ENCODE data around the gene EIF4E1B. TPM values are rescaled to one million over a fixed set of nuclear protein-coding genes. Genes with fewer than 3 reads are reported as not detected.
A peak's percentile ranks its signal among the peaks of the same experiment; 100 is the strongest.
"Not testable (repeated sequence)": the region's sequence is repeated elsewhere in the genome, so short reads cannot be mapped to it uniquely, and the experiment has no call there.

The EIF4E1B gene
- total and polyA plus RNA-seq, 3 experiments from 2014 or later: not detected

GRCh38 chr5:176597417-176598389 is 32.8 kb upstream of the EIF4E1B start:
- peaks cover 3 to 9% (median 6%) of the 10 kb centered on the region in 3 donors for H3K4me1 Mint-ChIP-seq
- ChIA-PET POLR2A (interaction anchor here (0.5 to 1.8 kb wide), 2 partner anchors 182 to 246 kb away, joined by 7 to 10 read pairs; partner anchors contain the start of gene CLTB), CTCF (interaction anchor here (0.8 to 2.7 kb wide), 9 partner anchors 11 to 182 kb away, joined by 3 to 24 read pairs (median 7); partner anchors contain the start of gene CLTB)

DNA sequence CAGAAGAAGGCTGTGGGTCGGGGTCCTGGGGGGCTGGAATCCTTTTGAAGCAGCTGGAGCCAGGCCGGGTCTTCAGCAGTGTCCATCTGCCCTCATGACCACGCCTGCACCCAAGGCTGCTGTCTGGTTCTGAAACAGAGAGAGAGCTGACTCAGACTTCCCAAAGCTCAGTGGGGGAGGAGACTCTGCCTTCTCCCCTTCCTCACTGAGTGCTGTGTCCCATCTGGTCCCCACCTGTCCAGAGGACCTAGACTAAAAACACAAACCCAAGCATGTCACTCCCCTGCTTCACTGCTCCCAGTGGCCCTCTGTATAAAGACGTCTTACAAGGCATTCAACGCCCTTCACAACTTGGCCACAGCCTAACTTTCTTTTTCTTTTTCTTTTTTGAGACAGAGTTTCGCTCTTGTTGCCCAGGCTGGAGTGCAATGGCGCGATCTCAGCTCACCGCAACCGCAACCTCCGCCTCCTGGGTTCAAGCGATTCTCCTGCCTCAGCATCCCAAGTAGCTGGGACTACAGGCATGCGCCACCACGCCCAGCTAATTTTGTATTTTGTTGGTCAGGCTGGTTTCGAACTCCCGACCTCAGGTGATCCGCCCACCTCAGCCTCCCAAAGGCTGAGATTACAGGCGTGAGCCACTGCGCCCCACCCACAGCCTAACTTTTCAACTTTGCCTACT is 30.6 kb upstream of the EIF4E1B start:
- H3K9me3 ChIP-seq (ENCODE audit: low read length); H3K27me3 Mint-ChIP-seq; H3K36me3 ChIP-seq (ENCODE audit: insufficient read depth, low read length); H3K27ac Mint-ChIP-seq; H3K4me1 ChIP-seq (ENCODE audit: insufficient read depth, low read length); H3K27me3 ChIP-seq (ENCODE audit: insufficient read depth, low read length, poor library complexity, severe bottlenecking); CTCF ChIA-PET; H3K27ac ChIP-seq (ENCODE audit: low read depth, low read length); H3K36me3 Mint-ChIP-seq; POLR2A ChIA-PET; H3K9me3 Mint-ChIP-seq; H3K4me1 Mint-ChIP-seq; DNase-seq; H3K4me3 ChIP-seq (ENCODE audit: low read length): not testable (repeated sequence)
- H3K4me3 Mint-ChIP-seq: peak overlapping the region in 1 of 7 donors; percentile 16

More at GRCh38 chr5:176597417-176598389, 32.8 kb upstream of the EIF4E1B start:
- Mint-ChIP-seq H3K27ac (peak overlapping the region in 1 of 8 donors; percentile 57), H3K36me3 (no peaks in the 10 kb centered on the region), H3K27me3 (peaks cover 2 to 4% of the 10 kb centered on the region in 2 donors), H3K9me3 (no peaks in the 10 kb centered on the region), H3K4me3 (peak overlapping the region in 6 of 7 donors; percentile 19 to 74 (median 44))
- H3K36me3 ChIP-seq (ENCODE audit: insufficient read depth, low read length): no peaks in the 10 kb centered on the region
- H3K4me1 ChIP-seq (ENCODE audit: insufficient read depth, low read length): peaks cover 6% of the 10 kb centered on the region
- no peaks in the 10 kb centered on the region for H3K9me3 ChIP-seq (ENCODE audit: low read length)
- H3K4me3 ChIP-seq (ENCODE audit: low read length): no peak overlapping the region
- no peak overlapping the region for H3K27ac ChIP-seq (ENCODE audit: low read depth, low read length)
- no peak for DNase-seq
- H3K27me3 ChIP-seq (ENCODE audit: insufficient read depth, low read length, poor library complexity, severe bottlenecking): no peaks in the 10 kb centered on the region

DNA sequence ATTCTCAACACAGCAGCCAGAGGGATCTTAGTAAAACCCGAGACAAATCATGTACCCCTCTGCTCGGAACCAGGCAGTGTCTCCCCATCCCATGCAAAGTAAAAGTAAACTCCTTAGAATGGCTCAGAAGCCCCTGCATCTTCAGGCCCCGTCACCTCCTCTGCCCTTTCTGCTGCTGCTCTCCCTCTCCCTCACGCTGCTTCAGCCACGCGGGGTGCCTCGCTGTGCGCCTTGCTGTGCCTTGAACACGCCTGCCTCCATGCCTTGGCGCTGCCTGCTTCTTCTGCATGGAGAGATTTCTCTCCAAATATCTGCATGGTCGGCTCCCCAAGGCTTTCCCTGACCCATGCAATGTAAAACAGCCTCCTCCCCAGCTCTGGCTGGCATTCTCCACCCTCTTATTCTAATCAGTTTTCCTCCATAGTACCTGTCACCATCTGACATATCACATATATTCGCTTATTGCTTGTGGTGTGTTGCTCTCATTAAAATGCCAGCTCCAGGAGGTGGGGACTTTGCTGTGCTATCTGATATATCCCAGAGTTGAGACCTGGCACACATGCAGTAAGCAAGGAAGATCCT is 28.5 kb upstream of the EIF4E1B start:
- Mint-ChIP-seq H3K4me3 (no peak overlapping the region), H3K27ac (no peak overlapping the region), H3K4me1 (no peaks in the 10 kb centered on the region), H3K36me3 (no peaks in the 10 kb centered on the region), H3K27me3 (peaks cover 0 to 2% of the 10 kb centered on the region in 2 donors), H3K9me3 (no peaks in the 10 kb centered on the region)
- no peak overlapping the region for H3K4me3 ChIP-seq (ENCODE audit: low read length)
- no peak overlapping the region for H3K27ac ChIP-seq (ENCODE audit: low read depth, low read length)
- DNase-seq: no peak
- CTCF ChIA-PET: interaction anchor here (1.1 to 1.6 kb wide), 2 partner anchors 11 to 16 kb away, joined by 3 read pairs; no protein-coding TSS in a partner anchor
- H3K27me3 ChIP-seq (ENCODE audit: insufficient read depth, low read length, poor library complexity, severe bottlenecking): no peaks in the 10 kb centered on the region
- no peaks in the 10 kb centered on the region for H3K4me1 ChIP-seq (ENCODE audit: insufficient read depth, low read length)
- POLR2A ChIA-PET: no interaction called here
- H3K36me3 ChIP-seq (ENCODE audit: insufficient read depth, low read length): no peaks in the 10 kb centered on the region
- no peaks in the 10 kb centered on the region for H3K9me3 ChIP-seq (ENCODE audit: low read length)

GRCh38 chr5:176603091-176603490 is 27.4 kb upstream of the EIF4E1B start:
- H3K36me3 Mint-ChIP-seq: no peaks in the 10 kb centered on the region
- H3K4me1 Mint-ChIP-seq: no peaks in the 10 kb centered on the region
- H3K4me3 Mint-ChIP-seq: peak overlapping the region in 1 of 7 donors; percentile 0
- Histone ChIP-seq H3K27ac (ENCODE audit: low read depth, low read length) (no peak overlapping the region), H3K4me3 (ENCODE audit: low read length) (no peak overlapping the region), H3K4me1 (ENCODE audit: insufficient read depth, low read length) (no peaks in the 10 kb centered on the region), H3K27me3 (ENCODE audit: insufficient read depth, low read length, poor library complexity, severe bottlenecking) (no peaks in the 10 kb centered on the region), H3K36me3 (ENCODE audit: insufficient read depth, low read length) (no peaks in the 10 kb centered on the region), H3K9me3 (ENCODE audit: low read length) (no peaks in the 10 kb centered on the region)
- POLR2A ChIA-PET: no interaction called here
- CTCF ChIA-PET: no interaction called here
- DNase-seq: no peak
- H3K27me3 Mint-ChIP-seq: peaks cover 0 to 2% of the 10 kb centered on the region in 2 donors
- H3K27ac Mint-ChIP-seq: peak overlapping the region in 1 of 8 donors; percentile 46
- H3K9me3 Mint-ChIP-seq: no peaks in the 10 kb centered on the region

DNA sequence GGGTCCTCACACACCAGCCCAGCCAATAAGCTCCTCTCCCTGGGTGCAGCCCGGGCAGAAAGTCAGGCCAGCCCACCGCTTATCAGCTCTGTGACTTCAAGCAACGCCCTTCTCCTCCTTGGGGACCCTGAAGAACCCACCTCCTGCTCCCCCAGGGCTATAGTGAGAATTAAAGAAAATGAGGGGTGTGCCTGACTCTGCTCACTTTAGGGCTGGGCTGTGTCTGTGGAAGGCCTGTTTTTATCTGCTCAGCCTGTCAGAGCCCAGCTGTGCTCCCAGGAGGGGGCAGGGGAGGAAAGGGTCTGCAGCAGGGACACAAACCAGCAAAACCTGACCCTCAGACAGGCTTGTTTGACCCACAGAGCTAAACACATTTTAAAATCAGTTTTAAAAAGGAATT is 24.4 kb upstream of the EIF4E1B start:
- POLR2A ChIA-PET: no interaction called here
- Mint-ChIP-seq H3K4me1 (peaks cover 8 to 12% (median 10%) of the 10 kb centered on the region in 3 donors), H3K9me3 (peaks cover 0 to 2% (median 0%) of the 10 kb centered on the region in 5 donors), H3K27ac (no peak overlapping the region), H3K4me3 (peak overlapping the region in 1 of 7 donors; percentile 60), H3K27me3 (peaks cover 7 to 10% of the 10 kb centered on the region in 2 donors), H3K36me3 (peaks cover 0 to 2% (median 0%) of the 10 kb centered on the region in 3 donors)
- DNase-seq: no peak
- no peak overlapping the region for H3K4me3 ChIP-seq (ENCODE audit: low read length)
- no peak overlapping the region for H3K27ac ChIP-seq (ENCODE audit: low read depth, low read length)
- peaks cover 3% of the 10 kb centered on the region for H3K27me3 ChIP-seq (ENCODE audit: insufficient read depth, low read length, poor library complexity, severe bottlenecking)
- CTCF ChIA-PET: interaction anchor here (0.7 to 1.2 kb wide), 3 partner anchors 10 to 158 kb away, joined by 3 read pairs; no protein-coding TSS in a partner anchor
- no peaks in the 10 kb centered on the region for H3K36me3 ChIP-seq (ENCODE audit: insufficient read depth, low read length)
- no peaks in the 10 kb centered on the region for H3K9me3 ChIP-seq (ENCODE audit: low read length)
- peaks cover 4% of the 10 kb centered on the region for H3K4me1 ChIP-seq (ENCODE audit: insufficient read depth, low read length)

- Mint-ChIP-seq H3K36me3 (peaks cover 0 to 2% (median 0%) of the 10 kb centered on the region in 3 donors), H3K4me3 (no peak overlapping the region), H3K27ac (no peak overlapping the region), H3K9me3 (peaks cover 0 to 2% (median 0%) of the 10 kb centered on the region in 5 donors), H3K27me3 (peaks cover 10 to 17% of the 10 kb centered on the region in 2 donors), H3K4me1 (peaks cover 10 to 13% (median 12%) of the 10 kb centered on the region in 3 donors)
- Histone ChIP-seq H3K4me1 (ENCODE audit: insufficient read depth, low read length) (peaks cover 4% of the 10 kb centered on the region), H3K36me3 (ENCODE audit: insufficient read depth, low read length) (no peaks in the 10 kb centered on the region), H3K27ac (ENCODE audit: low read depth, low read length) (no peak overlapping the region), H3K4me3 (ENCODE audit: low read length) (no peak overlapping the region), H3K9me3 (ENCODE audit: low read length) (no peaks in the 10 kb centered on the region), H3K27me3 (ENCODE audit: insufficient read depth, low read length, poor library complexity, severe bottlenecking) (peaks cover 3% of the 10 kb centered on the region)
- POLR2A ChIA-PET: no interaction called here
- CTCF ChIA-PET: interaction anchor here (0.7 to 1.2 kb wide), 3 partner anchors 11 to 159 kb away, joined by 3 read pairs; no protein-coding TSS in a partner anchor
- DNase-seq: no peak
Observed at GRCh38 chr5:176606875-176607274, 23.6 kb upstream of the EIF4E1B start.

- no peak overlapping the region for H3K27ac ChIP-seq (ENCODE audit: low read depth, low read length)
- H3K27me3 ChIP-seq (ENCODE audit: insufficient read depth, low read length, poor library complexity, severe bottlenecking): peaks cover 8% of the 10 kb centered on the region
- H3K4me1 Mint-ChIP-seq: peaks cover 10 to 13% (median 12%) of the 10 kb centered on the region in 3 donors
- H3K9me3 Mint-ChIP-seq: peaks cover 0 to 2% (median 0%) of the 10 kb centered on the region in 5 donors
- H3K4me3 ChIP-seq (ENCODE audit: low read length): no peak overlapping the region
- no peak overlapping the region for H3K27ac Mint-ChIP-seq
- no peak for DNase-seq
- no peaks in the 10 kb centered on the region for H3K36me3 ChIP-seq (ENCODE audit: insufficient read depth, low read length)
- POLR2A ChIA-PET: interaction anchor here (0.6 kb wide), 1 partner anchor 643 kb away, joined by 6 read pairs; no protein-coding TSS in a partner anchor
- H3K4me1 ChIP-seq (ENCODE audit: insufficient read depth, low read length): peaks cover 4% of the 10 kb centered on the region
- peaks cover 0 to 2% (median 0%) of the 10 kb centered on the region in 3 donors for H3K36me3 Mint-ChIP-seq
- H3K9me3 ChIP-seq (ENCODE audit: low read length): no peaks in the 10 kb centered on the region
- H3K4me3 Mint-ChIP-seq: peak overlapping the region; percentile 83 to 93 (median 90)
- CTCF ChIA-PET: interaction anchor here (0.7 to 1.2 kb wide), 5 partner anchors 11 to 686 kb away, joined by 3 to 4 read pairs (median 3); no protein-coding TSS in a partner anchor
- peaks cover 10 to 30% of the 10 kb centered on the region in 2 donors for H3K27me3 Mint-ChIP-seq
Observed at GRCh38 chr5:176608142-176608705, 22.3 kb upstream of the EIF4E1B start.

Data from CD8-positive, alpha-beta memory T cell (primary cell).